RWPE1 (cell line): ENCODE measurements around the gene PKD1L1.
"Not testable (repeated sequence)": the region's sequence is repeated elsewhere in the genome, so short reads cannot be mapped to it uniquely, and the experiment has no call there.

Experiments
- CTCF ChIA-PET: fragments of 350-600 bp; sonication (Branson Sonifier 250); formaldehyde crosslinking; extraction: SDS; loops from one replicate; lab custom pipeline; 2021; lab: Yijun Ruan, JAX
- POLR2A ChIA-PET: fragments of 400-600 bp; formaldehyde crosslinking; extraction: SDS; loops from one replicate; lab custom pipeline; 2020; ENCODE audit warnings: antibody characterized with exemption; ENCODE audit not compliant: low non-redundant PET; lab: Yijun Ruan, JAX
- DNase-seq: peaks from one replicate; pipeline ENCODE4 v3.0.0; 2012; ENCODE audit warnings: low spot score
- H3K27ac ChIP-seq: fragments of 450-650 bp; 2 replicates; pipeline ENCODE4 v1.5.1; 2017
- CTCF ChIP-seq: fragments of 450-650 bp; conservative IDR thresholded peaks from 2 replicates; pipeline ENCODE4 v1.5.1; 2017; ENCODE audit warnings: low read depth, mild to moderate bottlenecking

PKD1L1 gene

GRCh38 chr7:47934831-47935230 lies 13.4 kb downstream of the PKD1L1 start:
- no peak for TF ChIP-seq CTCF
- no peak overlapping the region for H3K27ac ChIP-seq
- ChIA-PET POLR2A (no interaction called here), CTCF (no interaction called here)
- no peak for DNase-seq

DNA sequence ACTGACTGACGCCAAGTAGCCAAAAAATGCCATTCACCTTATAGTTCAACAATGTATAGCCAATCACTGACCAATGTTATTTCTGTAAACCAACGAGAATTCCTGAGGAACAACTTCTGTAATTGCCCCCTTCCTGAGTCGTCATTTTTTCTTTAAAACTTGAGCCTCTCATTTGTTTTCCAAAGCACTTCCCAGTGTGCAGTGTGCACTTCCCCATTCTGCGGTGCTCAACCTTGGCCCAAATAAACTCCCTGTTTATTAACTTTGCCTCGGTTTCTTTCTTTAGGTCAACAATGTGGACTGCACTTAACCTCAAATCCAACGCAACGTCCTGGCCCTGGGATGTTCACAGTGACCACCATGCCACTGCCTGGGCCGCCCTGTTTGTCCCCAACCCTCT lies 15.1 kb downstream of the PKD1L1 start:
- no peak overlapping the region for H3K27ac ChIP-seq
- ChIA-PET CTCF (interaction anchor here (0.6 kb wide), 1 partner anchor 113 kb away, joined by 3 read pairs; no protein-coding TSS in a partner anchor), POLR2A (no interaction called here)
- DNase-seq, result no peak
- TF ChIP-seq CTCF, result no peak

DNA sequence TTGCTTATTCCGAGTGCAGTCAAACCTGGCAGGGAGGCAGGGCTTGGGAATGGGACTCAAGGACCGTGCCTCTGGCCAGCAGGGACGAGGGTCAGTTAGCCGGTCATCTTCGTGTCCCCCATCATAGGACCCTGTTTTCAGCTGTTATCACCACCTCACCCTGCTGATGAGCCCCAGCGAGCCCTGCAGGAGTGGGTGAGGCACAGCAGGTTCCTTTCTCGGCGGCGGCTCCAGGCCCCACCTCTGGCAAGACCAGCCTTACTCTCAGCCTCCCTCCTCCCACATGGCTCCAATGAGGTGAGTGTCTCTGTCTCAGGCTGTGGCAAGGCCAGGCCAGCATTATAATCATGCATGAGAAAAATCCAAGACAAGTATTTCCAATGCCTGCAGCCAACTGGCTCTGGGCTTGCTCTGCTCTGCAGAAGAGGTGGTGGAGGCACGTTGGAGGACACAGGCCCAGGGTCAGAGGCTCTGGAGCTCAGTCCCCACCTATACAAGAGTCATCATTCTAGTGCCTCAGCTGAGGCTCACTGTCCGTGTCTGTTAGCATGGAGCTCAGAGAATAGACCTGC lies 15.7 kb downstream of the PKD1L1 start:
- H3K27ac ChIP-seq, result no peak overlapping the region
- POLR2A ChIA-PET, result no interaction called here
- CTCF ChIA-PET, result no interaction called here
- TF ChIP-seq CTCF, result no peak
- no peak for DNase-seq

DNA sequence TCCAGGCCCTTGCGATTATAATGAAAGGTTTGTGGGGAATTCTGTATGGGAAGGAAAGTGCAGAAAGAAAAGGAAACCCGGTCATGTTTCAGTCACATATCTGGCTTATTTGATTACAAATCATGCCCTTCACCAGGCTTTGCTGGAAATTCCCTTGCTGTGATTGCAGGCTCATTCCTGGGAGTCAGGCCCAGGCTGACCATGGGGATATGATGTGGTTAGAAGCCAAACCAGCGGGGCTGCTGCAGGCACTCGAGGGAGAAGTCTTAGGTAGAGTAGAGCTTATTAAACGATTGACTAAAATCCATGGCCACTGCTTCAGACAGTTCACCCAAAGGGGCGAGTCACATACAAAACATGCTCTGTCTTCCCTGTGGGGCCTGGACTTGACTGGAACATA lies 16.2 kb downstream of the PKD1L1 start:
- ChIA-PET CTCF (interaction anchor here (1.6 kb wide), 1 partner anchor 13 kb away, joined by 4 read pairs; no protein-coding TSS in a partner anchor), POLR2A (no interaction called here)
- DNase-seq, result no peak
- no peak for TF ChIP-seq CTCF
- no peak overlapping the region for H3K27ac ChIP-seq

DNA sequence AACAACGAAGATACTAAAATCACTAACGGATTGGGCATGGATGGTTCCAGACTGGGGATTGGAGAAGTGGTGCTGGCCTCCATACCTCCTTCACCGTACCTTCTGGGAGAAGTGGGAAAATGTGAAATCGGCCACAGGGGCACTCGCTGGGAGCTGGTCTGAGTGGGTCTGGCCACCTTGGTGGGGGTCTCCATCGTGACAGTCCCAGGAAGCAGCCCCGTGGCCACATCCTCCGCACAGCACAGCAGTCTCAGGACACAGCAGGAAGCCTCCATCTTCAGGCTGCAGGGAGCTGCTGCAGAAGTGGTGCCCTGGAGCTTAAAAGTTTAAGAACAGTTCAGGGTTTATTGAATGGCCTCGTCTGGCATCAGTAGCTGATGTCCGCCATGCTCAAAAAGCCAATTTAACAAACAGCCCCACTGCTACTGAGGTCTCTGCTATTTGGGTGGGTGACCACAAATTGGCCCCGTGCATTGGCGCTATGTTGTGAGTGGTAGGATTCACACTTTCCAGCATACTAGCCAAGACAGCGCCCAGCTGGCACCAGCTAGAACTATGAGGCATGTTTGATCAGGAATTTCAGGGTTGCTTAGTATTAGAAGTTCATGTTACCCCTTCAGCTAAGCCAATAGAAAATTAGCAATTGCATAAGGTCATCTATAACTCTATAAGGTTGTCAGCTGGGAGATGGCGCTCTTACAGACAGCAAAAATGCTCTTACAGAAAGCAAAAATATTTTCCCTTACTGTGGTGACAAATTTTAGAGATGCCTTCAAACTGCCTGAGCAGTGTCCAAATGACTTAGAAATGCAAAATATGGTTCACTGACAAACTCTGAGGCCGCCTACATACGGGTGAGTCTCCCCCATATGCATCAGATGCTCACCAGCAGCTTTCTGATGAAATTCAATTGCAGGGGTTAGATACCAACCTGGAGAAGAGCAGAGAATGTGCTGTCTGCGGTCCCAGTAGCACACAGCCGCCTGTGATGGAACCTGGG lies 17.0 kb downstream of the PKD1L1 start:
- TF ChIP-seq CTCF, result no peak
- H3K27ac ChIP-seq, result no peak overlapping the region
- DNase-seq, result no peak
- CTCF ChIA-PET, result interaction anchor here (1.6 kb wide), 1 partner anchor 14 kb away, joined by 4 read pairs; no protein-coding TSS in a partner anchor
- POLR2A ChIA-PET, result no interaction called here

GRCh38 chr7:47924266-47924665 lies 24.0 kb downstream of the PKD1L1 start:
- no peak for DNase-seq
- no peak overlapping the region for H3K27ac ChIP-seq
- TF ChIP-seq CTCF, result no peak
- ChIA-PET POLR2A (no interaction called here), CTCF (no interaction called here)

DNA sequence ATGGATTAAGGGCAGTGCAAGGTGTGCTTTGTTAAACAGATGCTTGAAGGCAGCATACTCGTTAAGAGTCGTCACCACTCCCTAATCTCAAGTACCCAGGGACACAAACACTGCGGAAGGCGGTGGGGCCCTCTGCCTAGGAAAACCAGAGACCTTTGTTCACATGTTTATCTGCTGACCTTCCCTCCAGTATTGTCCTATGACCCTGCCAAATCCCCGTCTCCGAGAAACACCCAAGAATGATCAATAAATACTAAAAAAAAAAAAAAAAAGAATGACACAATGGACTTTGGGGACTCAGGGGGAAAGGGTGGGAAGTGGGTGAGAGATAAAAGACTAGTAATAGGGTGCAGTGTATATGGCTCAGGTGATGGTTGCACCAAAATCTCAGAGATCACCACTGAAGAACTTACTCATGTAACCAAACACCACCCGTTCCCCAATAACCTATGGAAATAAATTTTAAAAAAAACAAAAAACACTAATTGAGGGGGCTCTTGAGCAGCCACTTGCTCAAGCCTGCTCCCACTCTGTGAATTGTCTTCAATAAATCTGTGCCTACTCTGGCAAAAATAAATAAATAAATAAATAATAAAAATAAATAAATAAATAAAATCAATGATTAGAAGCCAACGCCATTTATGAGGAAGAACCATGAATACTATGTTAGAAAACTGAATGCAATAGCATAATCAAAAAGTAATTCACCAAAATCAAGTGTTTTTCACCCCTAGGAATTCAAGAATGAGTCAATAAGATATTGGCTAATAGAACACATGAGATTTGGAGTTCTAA lies 25.0 kb downstream of the PKD1L1 start:
- CTCF ChIA-PET, H3K27ac ChIP-seq, POLR2A ChIA-PET, DNase-seq: not testable (repeated sequence)

DNA sequence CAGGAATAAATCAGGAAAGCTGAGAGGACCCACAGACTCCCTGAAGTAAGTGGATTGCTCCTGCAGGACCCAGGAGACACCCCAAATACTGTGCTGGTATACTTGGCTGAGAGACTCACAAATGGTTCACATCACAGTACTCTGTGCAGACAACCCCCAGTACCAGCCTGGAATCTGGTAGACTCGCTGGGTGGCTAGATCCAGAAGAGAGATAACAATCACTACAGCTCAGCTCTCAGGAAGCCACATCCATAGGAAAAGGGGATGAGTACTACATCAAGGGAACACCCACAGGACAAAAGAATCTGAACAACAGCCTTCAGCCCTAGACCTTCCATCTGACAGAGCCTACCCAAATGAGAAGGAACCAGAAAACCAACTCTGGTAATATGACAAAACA lies 31.8 kb downstream of the PKD1L1 start:
- H3K27ac ChIP-seq, CTCF ChIA-PET, POLR2A ChIA-PET, DNase-seq: not testable (repeated sequence)
